Measurements from ENCODE around the gene DOK5.

GRCh38 chr20:54601831-54602515 is 126.6 kb downstream of the DOK5 start:
- TF ChIP-seq CTCF (IDR thresholded peaks at IDR 0.05), result no peak
- no peak for TF ChIP-seq ZFX (IDR thresholded peaks at IDR 0.05; ENCODE audit: borderline replicate concordance)

Data from 22Rv1 (cell line).